Measurements from ENCODE around the gene MTRR.

Gene MTRR

DNA sequence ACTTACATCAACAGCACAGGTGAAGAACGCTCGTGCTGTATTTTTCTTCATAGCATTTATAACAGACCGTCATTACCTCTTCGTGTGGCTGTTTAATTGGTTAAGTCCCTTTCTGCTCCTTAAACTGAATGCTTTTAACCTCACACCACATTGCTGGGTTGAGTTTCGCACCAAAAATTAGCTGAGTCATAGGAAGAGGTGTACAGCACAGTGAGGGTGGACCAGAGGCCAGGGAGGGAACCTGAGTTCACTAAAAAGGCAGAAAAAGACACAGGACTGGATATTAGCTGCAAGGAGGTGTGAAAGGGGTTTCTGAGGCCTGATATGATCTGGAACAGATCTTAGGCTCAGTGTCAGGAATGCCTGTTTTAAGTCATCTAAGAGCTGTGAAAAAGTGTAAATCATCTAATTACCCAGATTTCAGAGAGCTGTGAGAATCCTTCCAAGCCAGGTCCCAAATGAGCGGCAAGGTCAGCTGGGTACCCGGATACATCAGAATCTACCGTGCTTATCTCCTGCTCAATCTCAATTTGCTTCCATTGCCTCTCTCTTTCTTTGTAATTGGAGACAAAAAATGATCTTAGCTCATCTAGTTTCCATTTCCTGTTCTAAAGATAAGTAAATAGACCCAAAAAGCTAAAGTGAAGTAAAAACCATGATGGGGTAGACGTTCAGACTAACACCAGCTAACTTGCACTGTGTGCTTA is 10.9 kb upstream of the MTRR start:
- no peak for DNase-seq

GRCh38 chr5:7866196-7866595 is 2.8 kb upstream of the MTRR start:
- DNase-seq, result no peak

- no peak for DNase-seq
Observed at GRCh38 chr5:7867260-7867659, 1.7 kb upstream of the MTRR start.

GRCh38 chr5:7868427-7868772 is 548 bp upstream of the MTRR start:
- no peak for DNase-seq

DNA sequence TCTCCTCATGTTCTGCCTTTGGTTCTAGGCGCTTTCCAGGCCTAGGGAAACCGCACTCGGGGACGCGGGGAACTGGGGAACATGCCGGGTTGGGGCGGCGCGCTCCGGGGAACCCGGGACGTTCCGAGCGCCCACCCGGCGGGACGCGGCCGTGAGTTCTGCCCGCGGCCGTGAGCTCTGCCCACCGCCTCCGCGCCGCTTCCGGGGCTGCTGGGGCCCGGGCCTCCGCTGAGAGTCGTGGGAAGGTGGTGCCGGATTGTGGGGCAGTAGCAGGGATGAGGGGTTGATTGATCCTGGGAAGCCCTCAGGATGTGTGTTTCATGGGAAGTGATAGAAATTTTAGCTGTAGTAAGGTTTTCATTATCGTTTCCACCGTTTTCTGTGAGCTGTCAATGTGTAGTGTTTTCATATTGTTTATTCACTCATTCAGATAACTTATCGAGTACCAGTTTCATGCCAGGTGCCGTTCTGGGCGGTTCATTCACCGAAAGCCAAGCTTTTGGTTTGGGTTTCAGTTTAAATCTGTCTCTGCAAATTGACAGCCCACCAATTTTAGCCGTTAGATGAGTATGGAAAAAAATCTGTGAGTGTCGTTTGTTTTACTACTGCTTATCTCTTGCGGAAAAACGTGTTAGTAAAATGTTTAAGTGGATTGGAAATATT is 657 bp downstream of the MTRR start:
- DNase-seq, result no peak

GRCh38 chr5:7871653-7872052 is 2.7 kb downstream of the MTRR start:
- no peak for DNase-seq

GRCh38 chr5:7872517-7873130 is 3.7 kb downstream of the MTRR start:
- DNase-seq, result no peak

GRCh38 chr5:7873216-7873615 is 4.3 kb downstream of the MTRR start:
- no peak for DNase-seq

DNA sequence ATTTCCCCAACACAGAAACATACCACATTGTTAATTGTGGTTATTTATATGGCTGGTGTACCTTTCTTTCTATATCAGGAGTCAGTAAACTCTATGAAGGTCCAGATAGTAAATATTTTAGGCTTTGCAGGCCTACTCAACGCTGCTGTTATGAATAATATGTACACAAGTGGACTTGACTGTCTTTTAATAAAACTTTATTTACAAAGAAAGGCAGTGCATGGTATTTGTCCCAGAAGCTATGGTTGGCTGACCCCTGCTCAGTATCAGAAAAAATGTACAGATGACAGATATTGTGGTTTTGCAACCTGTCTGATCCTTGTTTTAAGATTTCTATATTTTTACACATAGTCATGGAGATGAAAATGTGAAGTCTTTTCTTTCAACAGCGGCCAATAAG is 5.7 kb downstream of the MTRR start:
- no peak for DNase-seq

DNA sequence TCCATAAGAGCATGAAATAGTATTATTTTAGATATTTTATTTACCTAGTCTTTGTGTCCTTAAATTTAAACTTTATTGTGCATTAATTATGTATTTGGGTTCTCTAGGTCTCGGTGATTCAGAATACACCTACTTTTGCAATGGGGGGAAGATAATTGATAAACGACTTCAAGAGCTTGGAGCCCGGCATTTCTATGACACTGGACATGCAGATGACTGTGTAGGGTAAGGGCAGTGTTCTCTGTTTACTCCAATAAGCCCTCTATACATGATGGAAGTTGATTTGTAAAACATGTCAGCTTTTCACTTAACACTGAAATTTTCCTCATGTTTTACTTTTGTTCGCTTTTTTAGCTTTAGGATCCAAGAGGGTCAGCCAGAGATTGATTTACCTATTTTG is 6.2 kb downstream of the MTRR start:
- no peak for DNase-seq

DNA sequence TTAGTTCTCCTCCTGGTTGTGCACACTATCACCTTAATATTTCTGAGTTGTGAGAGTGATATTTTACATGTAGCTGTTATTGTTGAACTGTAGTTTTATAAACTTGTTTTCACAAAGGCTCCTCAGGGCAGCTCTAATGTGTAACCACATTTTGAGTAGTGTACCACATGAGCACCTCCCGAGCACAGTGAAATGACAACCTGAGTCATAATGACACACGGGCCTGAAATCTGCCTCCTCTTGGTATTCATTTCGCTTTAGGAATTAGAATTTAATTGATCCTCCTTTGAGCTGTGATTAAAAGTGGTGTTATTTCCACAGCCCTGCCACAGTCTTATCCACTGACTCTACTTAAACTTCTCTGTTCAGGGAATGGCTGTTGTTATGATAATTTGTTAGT is 7.9 kb downstream of the MTRR start:
- no peak for DNase-seq

GRCh38 chr5:7877851-7878250 is 8.9 kb downstream of the MTRR start:
- DNase-seq, result no peak

DNA sequence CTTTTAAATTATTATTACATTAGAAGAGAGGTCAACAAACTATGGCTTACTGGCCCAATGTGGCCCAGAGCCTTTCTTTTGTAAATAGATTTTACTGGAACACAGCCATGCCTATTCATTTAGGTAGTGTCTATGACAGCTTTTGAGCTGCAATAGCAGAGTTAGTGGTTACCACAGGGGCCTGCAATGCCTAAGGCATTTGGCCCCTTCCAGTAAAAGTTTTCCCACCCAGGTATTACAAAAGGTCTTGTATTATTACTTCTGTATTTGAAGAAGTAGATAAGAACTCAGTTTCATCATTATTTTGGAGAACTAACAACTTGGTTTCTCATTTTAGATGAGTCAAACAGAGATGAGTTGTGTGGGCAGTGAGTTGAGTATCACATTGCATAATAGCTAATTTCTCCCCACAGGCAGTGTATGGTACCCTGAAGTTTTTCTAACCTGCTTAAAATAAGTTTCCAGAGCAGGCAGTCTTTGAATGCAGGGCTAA is 9.5 kb downstream of the MTRR start:
- DNase-seq, result no peak

DNA sequence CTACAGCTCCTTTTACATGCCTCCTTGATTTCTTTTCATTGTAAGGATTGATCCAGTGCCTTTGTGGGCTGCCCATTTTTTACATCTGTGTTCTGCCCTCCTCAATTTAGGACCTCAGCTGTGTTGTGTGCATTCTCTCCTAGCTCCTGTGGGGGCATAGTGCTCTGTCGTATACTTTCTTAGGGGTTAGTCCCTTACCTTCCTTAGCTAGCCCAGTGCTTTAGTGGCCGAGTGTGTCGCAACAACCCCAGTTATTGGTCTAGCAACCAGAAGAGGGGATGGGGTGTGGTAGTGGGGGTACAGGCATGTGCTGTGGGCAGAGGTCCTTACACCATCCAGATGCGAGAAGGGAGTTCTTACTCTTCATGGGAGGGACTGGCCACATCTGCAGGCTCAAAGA is 12.1 kb downstream of the MTRR start:
- DNase-seq, result no peak

DNA sequence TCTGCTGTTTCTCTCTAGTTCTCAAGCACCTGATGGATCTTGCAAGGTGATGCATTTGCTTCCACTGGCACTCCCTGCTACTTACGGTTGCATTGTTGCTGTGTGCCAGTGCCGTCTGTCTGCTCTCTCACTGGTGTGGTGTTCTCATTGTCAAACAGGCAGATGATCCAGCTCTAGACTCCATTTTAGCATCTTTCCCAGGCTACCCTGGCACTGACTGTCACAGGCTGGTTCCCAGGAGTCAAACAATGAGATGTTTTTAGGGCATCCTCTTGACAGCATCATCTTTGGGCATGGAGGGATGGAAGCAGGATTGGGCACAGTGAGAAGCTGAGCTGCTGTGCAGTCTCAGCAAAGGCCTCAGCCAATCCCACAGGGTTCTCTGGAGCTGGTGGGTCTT is 12.9 kb downstream of the MTRR start:
- DNase-seq, result no peak

GRCh38 chr5:7882926-7883325 is 14.0 kb downstream of the MTRR start:
- DNase-seq, result no peak

DNA sequence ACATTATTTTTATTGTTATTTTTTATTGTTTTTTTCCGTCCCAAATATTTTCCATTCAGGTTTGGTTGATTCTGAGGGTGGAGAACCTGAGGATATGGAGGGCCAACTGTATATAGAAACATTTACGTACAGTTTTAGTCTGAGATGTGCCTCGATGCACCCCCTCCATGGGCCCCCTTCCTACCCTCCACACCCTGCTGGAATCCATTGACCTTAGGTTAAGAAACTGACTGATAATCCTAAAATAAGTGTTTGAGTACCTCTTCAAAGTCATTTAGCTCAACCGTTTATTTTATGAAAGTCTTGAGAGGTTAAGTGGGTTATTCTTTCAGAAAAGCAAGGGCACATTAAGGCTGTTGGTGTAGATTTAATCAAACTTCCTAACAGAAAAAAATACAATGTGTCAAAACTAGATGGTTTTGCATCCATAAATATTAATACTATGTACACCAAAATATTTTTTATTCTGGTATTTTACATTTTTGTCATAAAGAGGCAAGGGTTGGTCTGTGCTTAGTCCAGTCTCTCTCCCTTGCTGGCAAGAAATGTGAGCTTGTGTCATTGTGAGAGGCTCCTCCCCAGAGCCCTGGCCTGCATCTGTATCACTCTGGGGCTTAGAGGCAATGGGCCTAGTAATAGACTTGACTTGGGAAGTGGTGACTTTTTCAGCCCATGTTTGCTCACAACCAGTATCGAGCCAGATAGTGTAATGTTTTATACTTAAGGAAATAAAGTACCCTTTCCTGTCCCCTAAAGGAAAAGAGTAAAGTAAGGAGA is 15.7 kb downstream of the MTRR start:
- DNase-seq, result no peak

DNA sequence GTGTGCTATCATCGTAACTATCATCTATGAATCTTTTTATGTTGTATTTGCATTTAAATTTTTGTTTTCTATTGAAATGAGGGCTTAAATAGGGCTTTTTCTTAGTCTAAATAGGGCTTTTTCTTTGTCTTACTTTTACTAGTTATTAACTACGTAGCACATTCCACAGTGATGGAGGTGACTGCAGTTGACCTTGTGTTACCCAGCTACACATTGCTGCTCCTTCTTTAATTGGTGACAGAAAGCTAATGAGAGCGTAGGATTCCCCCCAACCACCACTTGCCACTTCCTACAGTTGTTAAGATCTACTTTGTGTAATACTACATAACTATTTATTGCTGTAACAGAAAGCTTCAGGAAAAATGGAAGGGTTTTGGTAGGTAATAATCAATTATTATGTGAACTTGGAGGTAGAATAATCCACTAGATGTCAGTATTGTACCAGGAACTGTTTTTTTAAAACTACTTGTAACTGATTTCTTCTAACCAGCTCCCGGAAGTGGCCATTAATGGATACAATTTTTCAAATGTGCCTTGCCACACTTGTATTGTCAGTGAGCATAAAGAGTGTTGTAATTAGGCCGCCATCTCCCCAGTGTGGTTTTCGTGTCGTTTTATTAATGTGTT is 18.0 kb downstream of the MTRR start:
- DNase-seq, result peak; percentile 49

GRCh38 chr5:7888901-7889300 is 20.0 kb downstream of the MTRR start:
- no peak for DNase-seq

DNA sequence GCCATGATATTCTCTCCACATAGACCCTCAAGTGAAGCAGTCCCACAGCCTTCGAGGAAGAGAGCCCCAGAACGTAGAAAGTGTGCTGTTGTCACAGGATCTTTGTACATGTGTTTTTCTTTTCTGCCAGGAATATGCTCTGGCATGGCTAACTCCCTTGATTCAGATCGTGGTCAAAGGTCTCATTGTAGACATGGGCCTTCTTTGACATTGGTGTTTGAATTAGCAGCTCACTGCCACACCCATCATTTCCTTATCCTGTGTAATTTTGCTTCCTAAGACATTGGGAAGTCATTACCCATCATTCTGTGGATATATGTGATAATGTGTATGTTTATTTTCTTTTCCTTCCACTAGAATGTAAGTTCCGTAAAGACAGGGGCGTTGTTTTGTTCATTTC is 25.5 kb downstream of the MTRR start:
- DNase-seq, result no peak

- DNase-seq, result no peak
Observed at GRCh38 chr5:7894860-7895259, 25.9 kb downstream of the MTRR start.

DNA sequence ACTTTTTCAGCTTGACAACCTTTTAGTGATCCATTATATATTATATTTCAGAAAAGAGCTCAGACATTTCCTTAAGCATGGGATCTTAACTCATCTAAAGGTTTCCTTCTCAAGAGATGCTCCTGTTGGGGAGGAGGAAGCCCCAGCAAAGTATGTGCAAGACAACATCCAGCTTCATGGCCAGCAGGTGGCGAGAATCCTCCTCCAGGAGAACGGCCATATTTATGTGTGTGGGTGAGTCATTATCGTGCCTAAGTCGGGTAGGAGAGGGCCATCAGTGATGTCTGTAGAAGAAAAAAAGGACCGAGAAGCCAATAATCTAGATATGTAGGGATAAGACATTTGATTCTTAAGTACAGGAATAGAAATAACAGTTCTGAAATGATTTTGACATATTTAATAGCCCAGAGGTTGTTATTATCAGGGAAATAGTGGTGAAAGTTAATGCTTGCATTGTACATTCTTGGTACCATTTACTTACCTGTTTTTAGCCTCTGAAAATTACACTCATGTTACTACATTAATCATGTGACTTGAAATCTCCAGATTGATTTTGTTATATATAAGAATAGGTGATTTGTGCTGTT is 28.2 kb downstream of the MTRR start:
- DNase-seq, result peak; percentile 23

- DNase-seq, result no peak
Observed at GRCh38 chr5:7902201-7902600, 33.3 kb downstream of the MTRR start.

Measured in NCI-H2171 (cell line).